Measurements from ENCODE around the gene KIF1A. TPM values are rescaled to one million over a fixed set of nuclear protein-coding genes. Genes with fewer than 3 reads are reported as not detected.

Gene KIF1A
- total RNA-seq, 4 donors from 2014 or later, result 0.19 to 0.60 TPM; not detected in 2

- ATAC-seq (ENCODE audit: low FRiP score) (no peak), DNase-seq (ENCODE audit: low spot score) (no peak)
- TF ChIP-seq, protein P1, sequence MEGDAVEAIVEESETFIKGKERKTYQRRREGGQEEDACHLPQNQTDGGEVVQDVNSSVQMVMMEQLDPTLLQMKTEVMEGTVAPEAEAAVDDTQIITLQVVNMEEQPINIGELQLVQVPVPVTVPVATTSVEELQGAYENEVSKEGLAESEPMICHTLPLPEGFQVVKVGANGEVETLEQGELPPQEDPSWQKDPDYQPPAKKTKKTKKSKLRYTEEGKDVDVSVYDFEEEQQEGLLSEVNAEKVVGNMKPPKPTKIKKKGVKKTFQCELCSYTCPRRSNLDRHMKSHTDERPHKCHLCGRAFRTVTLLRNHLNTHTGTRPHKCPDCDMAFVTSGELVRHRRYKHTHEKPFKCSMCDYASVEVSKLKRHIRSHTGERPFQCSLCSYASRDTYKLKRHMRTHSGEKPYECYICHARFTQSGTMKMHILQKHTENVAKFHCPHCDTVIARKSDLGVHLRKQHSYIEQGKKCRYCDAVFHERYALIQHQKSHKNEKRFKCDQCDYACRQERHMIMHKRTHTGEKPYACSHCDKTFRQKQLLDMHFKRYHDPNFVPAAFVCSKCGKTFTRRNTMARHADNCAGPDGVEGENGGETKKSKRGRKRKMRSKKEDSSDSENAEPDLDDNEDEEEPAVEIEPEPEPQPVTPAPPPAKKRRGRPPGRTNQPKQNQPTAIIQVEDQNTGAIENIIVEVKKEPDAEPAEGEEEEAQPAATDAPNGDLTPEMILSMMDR (IDR thresholded peaks at IDR 0.05), result no peak
These were observed 28.7 kb downstream of the KIF1A start for GRCh38 chr2:240791221-240791800.

- ATAC-seq (ENCODE audit: low FRiP score) (no peak), DNase-seq (ENCODE audit: low spot score) (no peak)
- TF ChIP-seq, protein P1 (IDR thresholded peaks at IDR 0.05), result no peak
These were observed 29.4 kb downstream of the KIF1A start for GRCh38 chr2:240790370-240791220.

GRCh38 chr2:240789501-240790369 lies 30.3 kb downstream of the KIF1A start:
- no peak for DNase-seq (ENCODE audit: low spot score)
- ATAC-seq (ENCODE audit: low FRiP score), result no peak
- TF ChIP-seq, protein P1 (IDR thresholded peaks at IDR 0.05), result no peak

DNA sequence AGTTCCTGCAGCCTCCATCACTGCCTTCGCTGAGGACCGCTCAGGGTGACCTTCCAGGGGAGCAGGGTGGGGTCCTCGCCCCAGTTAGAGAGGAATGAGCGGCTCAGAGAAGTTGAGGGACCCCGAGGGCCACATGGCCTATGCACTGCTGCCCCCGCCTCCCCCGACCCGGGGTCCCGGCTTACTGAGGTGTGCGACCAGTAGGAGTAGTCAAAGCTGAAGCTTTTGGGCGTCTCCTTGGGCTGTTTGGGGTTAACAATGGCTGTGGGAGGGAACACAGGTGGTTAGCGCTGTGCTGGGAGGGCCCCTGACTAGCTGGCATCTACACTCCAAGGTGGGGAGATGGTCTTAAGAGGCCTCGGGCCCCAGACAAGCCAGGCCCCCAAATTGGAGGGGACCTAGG lies 31.0 kb downstream of the KIF1A start:
- ATAC-seq (ENCODE audit: low FRiP score) (no peak), DNase-seq (ENCODE audit: low spot score) (no peak)
- TF ChIP-seq, protein P1 (IDR thresholded peaks at IDR 0.05), result no peak

GRCh38 chr2:240788482-240788881 lies 31.5 kb downstream of the KIF1A start:
- ATAC-seq (ENCODE audit: low FRiP score) (no peak), DNase-seq (ENCODE audit: low spot score) (no peak)
- TF ChIP-seq, protein P1 (IDR thresholded peaks at IDR 0.05), result no peak

GRCh38 chr2:240787521-240788472 lies 32.2 kb downstream of the KIF1A start:
- TF ChIP-seq, protein P1 (IDR thresholded peaks at IDR 0.05), result no peak
- ATAC-seq (ENCODE audit: low FRiP score) (no peak), DNase-seq (ENCODE audit: low spot score) (no peak)

Data from omental fat pad (tissue), 4 donors.